Skin of body (tissue), 2 donors: ENCODE data around the gene SYNDIG1. TPM values are rescaled to one million over a fixed set of nuclear protein-coding genes. Genes with fewer than 3 reads are reported as not detected.

Experiments
- DNase-seq: peaks from one replicate; lab custom pipeline; 2025; lab: John Stamatoyannopoulos, UW
- total RNA-seq: library from RNA; depleted of rRNA; stranded (reverse); fragments of >200 nt; gene quantifications from one replicate; pipeline ENCODE4 v1.2.3, GENCODE V29; 2014

SYNDIG1 gene
- total RNA-seq, 1 donor from 2014 or later, result 2.6 TPM

- DNase-seq, result no peak
These were observed 1.5 kb downstream of the SYNDIG1 start for GRCh38 chr20:24470746-24471582.

- no peak for DNase-seq
These were observed 3.0 kb downstream of the SYNDIG1 start for GRCh38 chr20:24472426-24472825.

GRCh38 chr20:24473435-24474223 lies 4.2 kb downstream of the SYNDIG1 start:
- DNase-seq, result no peak

GRCh38 chr20:24477831-24478547 lies 8.6 kb downstream of the SYNDIG1 start:
- no peak for DNase-seq

GRCh38 chr20:24478584-24478983 lies 9.2 kb downstream of the SYNDIG1 start:
- no peak for DNase-seq

- no peak for DNase-seq
These were observed 9.7 kb downstream of the SYNDIG1 start for GRCh38 chr20:24479106-24479505.

- DNase-seq, result no peak
These were observed 10.2 kb downstream of the SYNDIG1 start for GRCh38 chr20:24479595-24479994.

GRCh38 chr20:24480509-24480908 lies 11.1 kb downstream of the SYNDIG1 start:
- DNase-seq, result no peak

GRCh38 chr20:24481173-24481572 lies 11.7 kb downstream of the SYNDIG1 start:
- DNase-seq, result no peak

GRCh38 chr20:24483435-24484080 lies 14.1 kb downstream of the SYNDIG1 start:
- DNase-seq, result no peak

- DNase-seq, result no peak
These were observed 14.6 kb downstream of the SYNDIG1 start for GRCh38 chr20:24484081-24484450.

- DNase-seq, result no peak
These were observed 16.6 kb downstream of the SYNDIG1 start for GRCh38 chr20:24485981-24486380.

- no peak for DNase-seq
These were observed 17.8 kb downstream of the SYNDIG1 start for GRCh38 chr20:24487240-24487639.

GRCh38 chr20:24487648-24488047 lies 18.2 kb downstream of the SYNDIG1 start:
- no peak for DNase-seq

- DNase-seq, result no peak
These were observed 18.8 kb downstream of the SYNDIG1 start for GRCh38 chr20:24488064-24488799.

GRCh38 chr20:24488800-24489175 lies 19.4 kb downstream of the SYNDIG1 start:
- no peak for DNase-seq

- DNase-seq, result no peak
These were observed 19.8 kb downstream of the SYNDIG1 start for GRCh38 chr20:24489193-24489592.

GRCh38 chr20:24489631-24490260 lies 20.3 kb downstream of the SYNDIG1 start:
- DNase-seq, result no peak

- DNase-seq, result no peak
These were observed 21.2 kb downstream of the SYNDIG1 start for GRCh38 chr20:24490598-24490997.

- DNase-seq, result no peak
These were observed 21.8 kb downstream of the SYNDIG1 start for GRCh38 chr20:24491041-24491756.
